Right atrium auricular region (tissue), 2 donors: ENCODE data around the gene MTR. TPM values are rescaled to one million over a fixed set of nuclear protein-coding genes. Genes with fewer than 3 reads are reported as not detected.

Experiments
- DNase-seq: peaks from one replicate; pipeline ENCODE4 v3.0.0-alpha.2; 2019; ENCODE audit warnings: low spot score
- H3K27ac ChIP-seq, 2 donors: fragments of 200-600 bp; sonication (generic); 1 replicate in 1 of 2; 2 replicates in 1 of 2; pipeline ENCODE4 v1.5.1; 2016 to 2019
- H3K27me3 ChIP-seq, 2 donors: fragments of 200-600 bp; sonication (generic); one replicate each; pipeline versions ENCODE4 v1.5.1 to v1.6.0; 2017 to 2019
- H3K36me3 ChIP-seq: fragments of 200-600 bp; sonication (generic); one replicate; pipeline ENCODE4 v1.5.1; 2016
- H3K4me1 ChIP-seq, 2 donors: fragments of 200-600 bp; sonication (generic); one replicate each; pipeline versions ENCODE4 v1.5.1 to v1.6.0; 2017 to 2019
- H3K4me3 ChIP-seq, 2 donors: fragments of 200-600 bp; sonication (generic); 1 replicate in 1 of 2; 2 replicates in 1 of 2; pipeline ENCODE4 v1.5.1; 2017 to 2019; ENCODE audit warnings: mild to moderate bottlenecking in 1 of 2, moderate library complexity in 1 of 2
- H3K9me3 ChIP-seq, 2 donors: fragments of 200-600 bp; sonication (generic); one replicate each; pipeline ENCODE4 v1.5.1; 2019
- total RNA-seq, 2 donors: library from RNA; depleted of rRNA; stranded (reverse); fragments of >200 nt; gene quantifications; one replicate each; pipeline ENCODE4 v1.1.0, GENCODE V29; 2016
- TF ChIP-seq, protein P1 (sequence below), 2 donors: fragments of 200-600 bp; sonication (generic); IDR thresholded peaks; one replicate each; pipeline ENCODE4 v1.5.1; 2019; ENCODE audit warnings: antibody characterized with exemption in 2 of 2

Gene MTR
- total RNA-seq, 2 donors from 2014 or later, result 21.8 to 30.4 TPM

DNA sequence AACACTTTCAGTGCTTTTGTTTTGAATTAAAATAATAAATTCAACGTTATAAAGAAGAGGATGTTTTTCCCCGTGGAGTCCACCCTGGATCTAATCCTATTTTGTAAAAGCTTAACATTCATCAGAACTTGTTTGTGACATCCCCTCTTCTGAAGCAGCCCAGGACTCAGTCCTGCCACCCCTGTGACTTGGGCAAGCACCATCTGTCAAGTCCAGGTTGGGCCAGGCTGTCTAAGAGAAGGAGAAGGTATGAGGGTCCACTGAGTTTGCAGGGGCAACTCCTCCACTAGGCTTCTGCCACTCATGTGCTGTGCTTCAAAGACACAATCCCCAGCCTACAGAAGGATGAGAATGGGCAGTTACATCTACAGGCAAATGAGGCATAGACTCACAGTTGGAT lies 149.5 kb downstream of the MTR start:
- H3K27me3 ChIP-seq, result no peaks in the 10 kb centered on the region
- no peak for DNase-seq
- H3K4me1 ChIP-seq, result no peaks in the 10 kb centered on the region
- H3K27ac ChIP-seq, result no peak overlapping the region
- H3K4me3 ChIP-seq, result no peak overlapping the region
- TF ChIP-seq, protein P1, sequence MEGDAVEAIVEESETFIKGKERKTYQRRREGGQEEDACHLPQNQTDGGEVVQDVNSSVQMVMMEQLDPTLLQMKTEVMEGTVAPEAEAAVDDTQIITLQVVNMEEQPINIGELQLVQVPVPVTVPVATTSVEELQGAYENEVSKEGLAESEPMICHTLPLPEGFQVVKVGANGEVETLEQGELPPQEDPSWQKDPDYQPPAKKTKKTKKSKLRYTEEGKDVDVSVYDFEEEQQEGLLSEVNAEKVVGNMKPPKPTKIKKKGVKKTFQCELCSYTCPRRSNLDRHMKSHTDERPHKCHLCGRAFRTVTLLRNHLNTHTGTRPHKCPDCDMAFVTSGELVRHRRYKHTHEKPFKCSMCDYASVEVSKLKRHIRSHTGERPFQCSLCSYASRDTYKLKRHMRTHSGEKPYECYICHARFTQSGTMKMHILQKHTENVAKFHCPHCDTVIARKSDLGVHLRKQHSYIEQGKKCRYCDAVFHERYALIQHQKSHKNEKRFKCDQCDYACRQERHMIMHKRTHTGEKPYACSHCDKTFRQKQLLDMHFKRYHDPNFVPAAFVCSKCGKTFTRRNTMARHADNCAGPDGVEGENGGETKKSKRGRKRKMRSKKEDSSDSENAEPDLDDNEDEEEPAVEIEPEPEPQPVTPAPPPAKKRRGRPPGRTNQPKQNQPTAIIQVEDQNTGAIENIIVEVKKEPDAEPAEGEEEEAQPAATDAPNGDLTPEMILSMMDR (IDR thresholded peaks at IDR 0.05), result no peak
- no peaks in the 10 kb centered on the region for H3K9me3 ChIP-seq
- no peaks in the 10 kb centered on the region for H3K36me3 ChIP-seq

DNA sequence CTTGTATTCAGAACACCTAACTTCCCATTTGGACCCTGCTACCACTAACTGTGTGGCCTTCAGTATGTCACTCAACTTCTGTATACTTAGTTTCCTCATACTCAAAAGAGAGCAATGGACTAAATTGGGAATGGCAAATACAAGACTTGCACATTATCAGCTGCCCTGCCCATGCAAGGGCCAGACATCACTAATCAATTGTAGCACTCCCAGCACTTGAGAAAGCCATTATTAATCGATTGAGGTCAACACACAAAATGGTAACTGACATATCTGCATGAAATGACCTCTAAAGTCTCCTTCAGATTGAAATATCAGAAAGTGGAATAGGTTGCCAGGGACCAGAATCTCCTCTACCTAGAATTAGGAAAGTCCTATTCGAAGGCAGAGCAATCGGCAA lies 149.9 kb downstream of the MTR start:
- Histone ChIP-seq H3K9me3 (no peaks in the 10 kb centered on the region), H3K27me3 (no peaks in the 10 kb centered on the region), H3K4me1 (no peaks in the 10 kb centered on the region), H3K36me3 (no peaks in the 10 kb centered on the region), H3K4me3 (no peak overlapping the region), H3K27ac (no peak overlapping the region)
- no peak for DNase-seq
- TF ChIP-seq, protein P1 (IDR thresholded peaks at IDR 0.05), result no peak

DNA sequence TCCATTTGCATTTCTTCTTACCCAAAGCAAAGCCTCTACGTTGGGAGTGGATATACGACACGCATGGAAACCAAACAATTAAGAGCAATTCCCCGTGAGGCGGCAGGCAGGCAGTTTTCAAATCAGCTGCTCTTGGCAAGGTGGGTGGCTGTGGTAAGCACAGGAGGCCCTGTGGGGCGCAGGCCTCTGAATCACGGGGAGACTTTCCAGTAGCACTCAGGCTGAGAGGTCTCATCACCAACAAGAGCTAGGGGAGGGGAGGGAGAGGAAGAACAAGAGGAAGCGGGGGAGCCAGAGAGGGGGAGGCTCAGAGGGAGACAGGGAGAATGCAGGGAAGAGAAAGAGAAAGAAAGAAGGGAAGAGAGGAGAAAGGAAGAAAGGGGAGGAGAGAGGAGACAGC lies 152.7 kb downstream of the MTR start:
- TF ChIP-seq, protein P1 (IDR thresholded peaks at IDR 0.05), result no peak
- H3K4me3 ChIP-seq, result no peak overlapping the region
- no peak overlapping the region for H3K27ac ChIP-seq
- H3K36me3 ChIP-seq, result no peaks in the 10 kb centered on the region
- no peaks in the 10 kb centered on the region for H3K27me3 ChIP-seq
- peaks cover 0 to 12% of the 10 kb centered on the region in 2 donors for H3K4me1 ChIP-seq
- no peak for DNase-seq
- H3K9me3 ChIP-seq, result no peaks in the 10 kb centered on the region

DNA sequence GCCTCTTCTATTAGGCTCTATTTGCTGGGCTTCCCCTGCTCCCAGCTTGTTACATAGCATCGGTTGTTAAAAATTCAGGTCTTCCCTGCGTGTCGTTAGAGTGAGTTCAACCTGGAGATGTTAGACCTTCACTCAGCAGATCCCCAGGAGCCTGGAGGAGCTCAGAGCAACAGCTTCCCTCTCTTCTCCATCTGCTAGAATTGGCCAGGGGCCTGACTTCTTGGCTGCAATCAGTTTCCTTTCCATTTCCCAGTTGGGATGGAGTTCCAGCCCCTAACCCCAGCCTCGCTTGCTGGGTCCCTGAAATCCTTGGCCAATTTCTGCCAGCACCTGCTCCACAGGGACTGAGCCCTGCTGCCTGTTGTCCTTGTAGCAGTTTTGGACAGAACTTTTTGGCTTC lies 153.3 kb downstream of the MTR start:
- no peak for DNase-seq
- TF ChIP-seq, protein P1 (IDR thresholded peaks at IDR 0.05), result no peak
- no peak overlapping the region for H3K4me3 ChIP-seq
- peaks cover 0 to 15% of the 10 kb centered on the region in 2 donors for H3K4me1 ChIP-seq
- no peak overlapping the region for H3K27ac ChIP-seq
- no peaks in the 10 kb centered on the region for H3K9me3 ChIP-seq
- no peaks in the 10 kb centered on the region for H3K36me3 ChIP-seq
- H3K27me3 ChIP-seq, result no peaks in the 10 kb centered on the region

DNA sequence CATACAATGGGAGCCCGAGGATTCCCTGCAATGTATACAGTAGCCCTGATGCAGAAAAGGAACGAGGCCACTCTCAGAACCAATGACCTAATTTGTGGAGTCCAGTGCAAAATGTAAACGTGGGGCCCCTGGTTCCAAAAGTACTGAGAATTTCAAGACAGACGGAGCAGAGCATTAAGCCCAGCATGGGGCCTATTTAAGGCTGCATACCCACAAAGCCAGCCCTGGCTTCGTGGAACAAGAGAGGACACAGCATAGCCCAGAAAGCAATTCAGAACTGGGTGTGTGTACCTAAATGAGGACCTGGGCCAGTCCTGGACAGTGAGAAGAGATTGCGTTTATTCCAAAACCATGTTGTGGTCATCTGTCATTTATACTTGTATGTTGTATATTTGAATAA lies 153.9 kb downstream of the MTR start:
- no peaks in the 10 kb centered on the region for H3K27me3 ChIP-seq
- no peak overlapping the region for H3K4me3 ChIP-seq
- no peak for DNase-seq
- no peaks in the 10 kb centered on the region for H3K36me3 ChIP-seq
- no peak overlapping the region for H3K27ac ChIP-seq
- TF ChIP-seq, protein P1 (IDR thresholded peaks at IDR 0.05), result no peak
- no peaks in the 10 kb centered on the region for H3K9me3 ChIP-seq
- peaks cover 0 to 15% of the 10 kb centered on the region in 2 donors for H3K4me1 ChIP-seq

DNA sequence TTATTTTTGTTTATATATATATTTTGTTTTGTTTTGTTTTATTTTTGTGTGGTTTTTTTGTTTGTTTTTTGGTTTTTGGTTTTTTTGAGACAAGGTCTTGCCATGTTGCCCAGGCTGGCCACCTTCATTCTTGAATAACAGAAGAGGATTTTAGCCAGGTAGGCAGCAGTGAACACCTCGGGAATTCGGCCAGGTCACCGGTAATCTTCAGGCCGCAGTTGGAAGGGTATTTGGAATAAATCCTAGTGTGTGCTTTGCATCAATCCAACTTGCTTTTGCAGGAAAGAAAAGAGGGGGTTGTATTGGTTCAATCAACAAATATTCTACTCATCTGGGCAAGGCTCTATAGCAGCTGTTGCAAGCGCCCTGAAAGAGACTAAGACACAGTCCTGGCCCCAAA lies 155.3 kb downstream of the MTR start:
- Histone ChIP-seq H3K9me3 (no peaks in the 10 kb centered on the region), H3K27me3 (no peaks in the 10 kb centered on the region), H3K4me1 (peaks cover 0 to 15% of the 10 kb centered on the region in 2 donors), H3K36me3 (no peaks in the 10 kb centered on the region), H3K27ac (no peak overlapping the region), H3K4me3 (no peak overlapping the region)
- DNase-seq, result no peak
- TF ChIP-seq, protein P1 (IDR thresholded peaks at IDR 0.05), result no peak
